Chondrocyte (in vitro differentiated cells): ENCODE measurements around the gene MIGA1. TPM values are rescaled to one million over a fixed set of nuclear protein-coding genes. Genes with fewer than 3 reads are reported as not detected.
"Not testable (repeated sequence)": the region's sequence is repeated elsewhere in the genome, so short reads cannot be mapped to it uniquely, and the experiment has no call there.

Experiments used
- DNase-seq: peaks from one replicate; pipeline ENCODE4 v3.0.0; 2021; ENCODE audit warnings: mixed read lengths, low spot score
- H3K27ac Mint-ChIP-seq: one replicate; pipeline ENCODE4 v1.8.0; 2021; ENCODE audit warnings: mild to moderate bottlenecking, moderate library complexity, mixed read lengths; ENCODE audit not compliant: unreplicated experiment
- H3K27me3 Mint-ChIP-seq: 2 replicates; pipeline ENCODE4 v1.8.0; 2021; ENCODE audit warnings: low read depth, mixed read lengths
- H3K36me3 Mint-ChIP-seq: 2 replicates; pipeline ENCODE4 v1.8.0; 2021; ENCODE audit warnings: low read depth, mixed read lengths
- H3K4me1 Mint-ChIP-seq: 2 replicates; pipeline ENCODE4 v1.8.0; 2021; ENCODE audit warnings: low read depth, mild to moderate bottlenecking, mixed read lengths
- H3K4me3 Mint-ChIP-seq: one replicate; pipeline ENCODE4 v1.8.0; 2021; ENCODE audit warnings: mild to moderate bottlenecking, moderate library complexity, mixed read lengths; ENCODE audit not compliant: unreplicated experiment
- H3K9me3 Mint-ChIP-seq: 2 replicates; pipeline ENCODE4 v1.8.0; 2021; ENCODE audit warnings: low read depth, mixed read lengths
- total RNA-seq: library from RNA; stranded (reverse); gene quantifications from 3 replicates; pipeline ENCODE4 v1.2.1, GENCODE V29; 2021
- TF ChIP-seq, protein P1 (sequence below): fragments of 200-600 bp; sonication (generic); IDR thresholded peaks from 2 replicates; pipeline ENCODE4 v1.5.0; 2021; ENCODE audit warnings: antibody characterized with exemption, mild to moderate bottlenecking, moderate library complexity

The MIGA1 gene
- total RNA-seq, 1 donor from 2014 or later = 18.6 TPM

GRCh38 chr1:77802026-77802425 lies 22.6 kb downstream of the MIGA1 start:
- H3K4me3 Mint-ChIP-seq = no peak overlapping the region
- peaks cover 9% of the 10 kb centered on the region for H3K36me3 Mint-ChIP-seq
- H3K27ac Mint-ChIP-seq = peak overlapping the region; percentile 18
- peaks cover 15% of the 10 kb centered on the region for H3K4me1 Mint-ChIP-seq
- no peak for DNase-seq
- no peaks in the 10 kb centered on the region for H3K9me3 Mint-ChIP-seq
- H3K27me3 Mint-ChIP-seq = no peaks in the 10 kb centered on the region
- TF ChIP-seq, protein P1, sequence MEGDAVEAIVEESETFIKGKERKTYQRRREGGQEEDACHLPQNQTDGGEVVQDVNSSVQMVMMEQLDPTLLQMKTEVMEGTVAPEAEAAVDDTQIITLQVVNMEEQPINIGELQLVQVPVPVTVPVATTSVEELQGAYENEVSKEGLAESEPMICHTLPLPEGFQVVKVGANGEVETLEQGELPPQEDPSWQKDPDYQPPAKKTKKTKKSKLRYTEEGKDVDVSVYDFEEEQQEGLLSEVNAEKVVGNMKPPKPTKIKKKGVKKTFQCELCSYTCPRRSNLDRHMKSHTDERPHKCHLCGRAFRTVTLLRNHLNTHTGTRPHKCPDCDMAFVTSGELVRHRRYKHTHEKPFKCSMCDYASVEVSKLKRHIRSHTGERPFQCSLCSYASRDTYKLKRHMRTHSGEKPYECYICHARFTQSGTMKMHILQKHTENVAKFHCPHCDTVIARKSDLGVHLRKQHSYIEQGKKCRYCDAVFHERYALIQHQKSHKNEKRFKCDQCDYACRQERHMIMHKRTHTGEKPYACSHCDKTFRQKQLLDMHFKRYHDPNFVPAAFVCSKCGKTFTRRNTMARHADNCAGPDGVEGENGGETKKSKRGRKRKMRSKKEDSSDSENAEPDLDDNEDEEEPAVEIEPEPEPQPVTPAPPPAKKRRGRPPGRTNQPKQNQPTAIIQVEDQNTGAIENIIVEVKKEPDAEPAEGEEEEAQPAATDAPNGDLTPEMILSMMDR = no peak

DNA sequence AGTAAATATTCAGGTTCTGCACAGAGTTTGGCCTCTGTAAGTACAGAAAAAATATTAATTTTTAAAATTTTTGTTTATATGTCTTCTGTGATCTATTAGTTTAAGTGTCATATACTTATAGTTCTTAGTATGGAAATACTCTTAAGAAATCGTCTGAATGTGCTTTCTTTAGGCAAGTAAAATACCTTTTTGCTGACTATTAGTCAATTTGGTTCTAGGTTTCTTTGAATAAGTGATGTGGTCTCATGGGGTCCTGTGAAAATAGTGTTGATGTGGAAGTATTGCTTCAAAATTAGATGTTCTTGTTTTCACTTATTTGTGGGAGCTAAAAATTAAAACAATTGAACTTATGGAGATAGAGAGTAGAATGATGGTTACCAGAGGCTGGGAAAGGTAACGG lies 23.9 kb downstream of the MIGA1 start:
- Mint-ChIP-seq H3K27ac (no peak overlapping the region), H3K4me1 (peaks cover 8% of the 10 kb centered on the region), H3K9me3 (no peaks in the 10 kb centered on the region), H3K4me3 (no peak overlapping the region), H3K27me3 (no peaks in the 10 kb centered on the region), H3K36me3 (peaks cover 15% of the 10 kb centered on the region)
- DNase-seq = no peak
- TF ChIP-seq, protein P1 = no peak

GRCh38 chr1:77809787-77810462 lies 30.5 kb downstream of the MIGA1 start:
- not testable (repeated sequence) for H3K27me3 Mint-ChIP-seq, H3K27ac Mint-ChIP-seq, H3K9me3 Mint-ChIP-seq, H3K4me3 Mint-ChIP-seq, DNase-seq, H3K4me1 Mint-ChIP-seq
- peaks cover 21% of the 10 kb centered on the region for H3K36me3 Mint-ChIP-seq

GRCh38 chr1:77811589-77811988 lies 32.1 kb downstream of the MIGA1 start:
- peaks cover 21% of the 10 kb centered on the region for H3K36me3 Mint-ChIP-seq
- not testable (repeated sequence) for H3K27me3 Mint-ChIP-seq, H3K9me3 Mint-ChIP-seq, H3K4me1 Mint-ChIP-seq, H3K27ac Mint-ChIP-seq, H3K4me3 Mint-ChIP-seq, DNase-seq

DNA sequence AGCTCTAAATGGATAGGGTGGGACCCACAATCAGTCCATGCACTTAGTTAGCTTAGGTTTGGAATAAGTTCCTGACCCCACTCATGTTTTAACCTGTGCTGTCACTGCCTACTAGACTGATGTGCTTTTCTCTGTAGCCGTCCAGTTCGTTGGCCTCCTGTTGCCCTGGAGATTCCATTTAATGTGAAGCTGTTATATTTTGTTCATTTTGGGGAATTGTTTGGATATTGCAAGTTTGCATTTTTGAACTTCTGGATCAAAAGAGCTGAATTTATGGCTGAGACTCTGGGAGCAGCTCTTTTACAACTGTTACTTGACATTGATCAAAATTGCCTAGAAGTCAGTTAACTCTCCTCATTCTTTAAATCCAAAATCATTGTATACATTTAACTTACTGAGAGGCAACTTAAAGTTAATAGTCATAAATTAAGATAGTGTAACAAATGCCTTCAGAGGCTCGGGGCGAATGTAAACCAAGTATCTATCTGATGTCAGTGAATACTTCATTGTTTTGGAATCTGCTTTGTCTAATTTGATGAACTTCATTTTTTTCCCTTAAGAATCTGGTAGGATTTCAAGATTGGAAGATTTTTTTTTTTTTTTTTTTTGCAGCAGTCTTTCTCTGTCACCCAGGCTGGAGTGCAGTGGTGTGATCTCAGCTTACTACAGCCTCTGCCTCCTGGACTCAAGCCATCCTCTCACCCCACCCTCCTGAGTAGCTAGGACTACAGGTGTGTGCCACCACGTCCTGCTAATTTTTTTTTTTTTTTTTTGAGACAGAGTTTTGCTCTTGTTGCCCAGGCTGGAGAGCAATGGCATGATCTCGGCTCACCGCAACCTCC lies 38.1 kb downstream of the MIGA1 start:
- TF ChIP-seq, protein P1 = no peak
- Mint-ChIP-seq H3K4me1 (peaks cover 9% of the 10 kb centered on the region), H3K36me3 (peaks cover 19% of the 10 kb centered on the region), H3K27me3 (no peaks in the 10 kb centered on the region), H3K9me3 (no peaks in the 10 kb centered on the region), H3K4me3 (no peak overlapping the region), H3K27ac (no peak overlapping the region)
- no peak for DNase-seq

GRCh38 chr1:77820121-77820520 lies 40.7 kb downstream of the MIGA1 start:
- Mint-ChIP-seq H3K4me3 (no peak overlapping the region), H3K27me3 (no peaks in the 10 kb centered on the region), H3K27ac (peak overlapping the region; percentile 51), H3K9me3 (peaks cover 4% of the 10 kb centered on the region), H3K4me1 (peaks cover 20% of the 10 kb centered on the region), H3K36me3 (peaks cover 17% of the 10 kb centered on the region)
- no peak for DNase-seq
- TF ChIP-seq, protein P1 = no peak
